ENCODE data around the gene PIK3CB.
"Not testable (repeated sequence)": the region's sequence is repeated elsewhere in the genome, so short reads cannot be mapped to it uniquely, and the experiment has no call there.

The PIK3CB gene

DNA sequence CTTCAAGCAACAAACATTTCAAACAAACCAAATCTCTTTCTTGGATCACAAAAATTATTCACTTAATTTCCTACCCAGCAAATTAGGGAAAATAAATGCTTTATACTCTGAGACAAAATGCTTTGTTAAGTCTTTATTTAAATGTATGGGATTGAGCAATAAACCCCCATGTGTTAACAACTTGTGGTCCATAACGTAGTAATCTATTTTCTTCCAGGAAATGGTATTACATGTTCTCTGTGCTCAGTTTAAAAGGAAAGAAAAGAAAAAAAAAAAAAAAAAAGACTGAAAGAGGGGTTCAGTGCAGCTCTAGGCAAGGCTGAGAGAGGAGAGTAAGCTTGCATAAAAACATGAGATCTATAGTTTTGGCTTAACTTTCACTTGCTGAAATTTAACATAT, 102.3 kb downstream of the PIK3CB start:
- DNase-seq: no peak

DNA sequence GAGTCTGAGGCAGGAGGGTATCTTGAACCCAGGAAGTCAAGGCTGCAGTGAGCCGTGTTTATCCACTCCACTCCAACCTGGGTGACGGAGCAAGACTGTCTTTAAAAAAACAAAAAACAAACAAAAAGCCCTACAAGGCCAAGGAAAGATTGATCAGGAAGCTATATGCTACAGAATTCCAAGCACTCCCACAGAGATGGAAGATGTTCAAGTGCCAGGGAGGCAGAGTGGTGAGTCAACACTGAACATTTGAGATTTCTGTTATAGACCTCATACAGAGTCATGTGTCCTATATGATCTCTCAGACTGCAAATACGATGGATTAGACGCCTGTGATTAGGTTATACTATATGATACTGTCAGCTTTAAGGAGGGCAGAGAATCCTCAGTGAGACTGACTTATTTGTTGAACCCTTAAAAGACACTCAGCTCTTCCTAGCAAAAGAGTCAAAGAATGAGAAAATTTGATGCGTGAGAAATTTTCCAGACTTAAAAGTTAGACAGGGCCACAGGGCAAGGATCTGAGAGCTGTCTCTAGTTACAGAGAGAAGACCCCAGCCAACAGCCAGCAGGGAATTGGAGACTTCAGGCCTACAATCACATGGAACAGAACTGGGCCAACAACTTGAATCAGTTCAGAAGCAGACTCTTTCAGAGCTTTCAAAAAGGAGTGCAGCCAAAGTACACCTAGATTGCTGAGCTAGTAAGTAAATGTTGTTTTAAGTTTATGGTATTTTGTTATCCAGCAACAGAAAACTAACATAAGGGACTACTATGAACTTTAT, 107.6 kb downstream of the PIK3CB start:
- DNase-seq: no peak

DNA sequence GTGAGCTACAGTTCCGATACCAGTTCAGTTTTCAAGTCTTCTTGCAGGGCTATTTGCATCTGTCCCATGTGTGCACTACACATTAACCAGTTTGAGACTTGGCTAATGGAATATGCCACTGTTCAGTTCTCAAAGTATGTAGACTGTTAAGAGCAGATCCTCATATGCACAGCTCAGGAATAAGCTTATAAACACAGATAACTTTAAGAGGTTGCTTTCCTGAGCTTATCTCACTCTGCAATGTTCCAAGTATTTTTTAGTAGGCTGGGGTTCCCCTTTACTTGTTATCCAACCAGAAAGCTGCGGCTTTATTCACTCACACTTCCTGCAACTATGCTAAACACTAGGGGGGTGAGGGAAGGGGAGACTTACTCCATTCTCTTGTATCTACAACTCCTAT, 108.7 kb downstream of the PIK3CB start:
- DNase-seq: not testable (repeated sequence)

DNA sequence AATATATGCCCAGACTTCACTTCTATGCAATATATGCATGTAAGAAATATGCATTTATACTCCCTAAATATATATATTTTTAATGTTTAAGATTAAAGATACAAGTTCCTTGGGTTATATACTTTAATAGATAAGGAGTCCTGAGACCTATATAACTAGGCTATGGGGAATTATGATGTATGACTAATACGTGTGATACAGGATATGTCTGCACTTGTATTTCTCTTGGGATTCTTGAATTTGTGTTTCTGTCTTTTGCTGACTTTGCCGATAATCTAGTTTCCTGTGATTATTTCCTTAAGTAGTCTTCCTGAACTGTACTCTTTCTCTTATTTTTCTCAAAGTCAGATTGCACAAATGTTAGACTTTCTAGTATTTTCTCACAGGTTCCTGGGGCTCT, 109.6 kb downstream of the PIK3CB start:
- no peak for DNase-seq

DNA sequence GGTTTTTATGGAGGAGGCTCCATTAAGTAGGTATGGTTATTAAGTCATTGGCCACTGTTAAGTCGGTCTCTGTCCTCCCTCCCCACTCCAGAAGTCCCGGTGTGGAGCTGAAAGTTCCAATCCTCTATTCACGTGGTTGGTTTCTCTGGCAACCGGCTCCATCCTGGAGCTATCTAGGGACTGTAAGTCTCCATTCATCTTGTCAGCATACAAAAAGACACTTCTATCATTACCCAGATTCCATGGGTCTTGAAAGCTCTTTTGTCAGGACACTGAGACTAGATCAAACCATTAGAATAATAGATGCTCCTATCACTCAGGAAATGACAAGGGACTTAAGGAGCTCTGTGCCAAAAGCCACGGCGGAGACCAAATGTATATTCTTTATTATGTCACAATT, 110.3 kb downstream of the PIK3CB start:
- no peak for DNase-seq

DNA sequence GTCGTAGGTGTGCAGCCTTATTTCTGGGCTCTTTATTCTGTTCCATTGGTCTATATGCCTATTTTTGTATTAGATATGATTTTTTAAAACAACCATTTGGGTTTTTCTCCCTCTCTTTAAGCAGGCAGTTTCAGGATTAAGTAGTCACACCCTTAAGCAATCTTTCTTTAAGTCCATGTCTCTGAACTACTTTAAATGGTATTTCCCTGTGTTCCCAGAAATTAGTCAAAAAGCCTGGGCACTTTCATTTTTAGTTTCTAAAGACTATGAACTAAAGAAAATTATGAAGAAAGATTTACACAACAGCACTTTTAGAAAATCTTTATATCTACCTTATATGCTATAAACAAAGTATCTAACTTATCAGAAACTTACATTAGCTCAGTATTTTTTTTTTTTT, 115.9 kb downstream of the PIK3CB start:
- no peak for DNase-seq

DNA sequence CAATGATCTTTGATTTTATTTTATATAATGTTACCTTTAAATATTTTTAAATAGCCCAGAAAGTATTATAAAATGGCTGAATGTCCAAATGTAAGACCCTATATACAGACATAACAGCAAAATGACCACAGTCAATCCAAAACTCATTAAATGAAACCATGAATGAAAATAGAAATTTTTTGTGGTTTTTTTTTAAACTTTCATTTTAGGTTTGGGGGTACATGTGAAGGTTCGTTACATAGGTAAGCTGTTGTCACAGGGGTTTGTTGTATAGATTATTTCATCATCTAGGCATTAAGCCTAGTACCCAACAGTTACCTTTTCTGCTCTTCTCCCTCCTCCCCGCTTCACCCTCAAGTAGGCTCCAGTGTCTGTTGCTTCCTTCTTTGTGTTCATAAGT, 117.4 kb downstream of the PIK3CB start:
- DNase-seq: no peak

DNA sequence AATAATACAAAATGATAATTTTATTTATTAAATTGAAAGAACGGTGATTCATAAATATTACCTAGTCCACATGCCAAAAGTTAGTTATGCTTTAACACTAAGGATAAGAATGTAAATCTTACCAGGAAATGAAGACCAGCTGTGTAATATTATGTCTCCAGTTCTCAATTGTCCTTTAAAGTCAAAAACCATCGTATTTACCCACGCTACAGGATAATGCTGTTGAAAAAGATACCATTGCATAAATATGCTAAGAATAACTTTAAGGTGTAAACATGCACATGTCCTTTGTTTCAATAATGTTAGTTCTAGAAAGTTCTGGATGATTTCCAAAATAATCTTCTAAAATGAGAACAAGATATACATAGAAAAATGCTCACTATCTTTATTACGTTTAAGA, 122.6 kb downstream of the PIK3CB start:
- DNase-seq: no peak

DNA sequence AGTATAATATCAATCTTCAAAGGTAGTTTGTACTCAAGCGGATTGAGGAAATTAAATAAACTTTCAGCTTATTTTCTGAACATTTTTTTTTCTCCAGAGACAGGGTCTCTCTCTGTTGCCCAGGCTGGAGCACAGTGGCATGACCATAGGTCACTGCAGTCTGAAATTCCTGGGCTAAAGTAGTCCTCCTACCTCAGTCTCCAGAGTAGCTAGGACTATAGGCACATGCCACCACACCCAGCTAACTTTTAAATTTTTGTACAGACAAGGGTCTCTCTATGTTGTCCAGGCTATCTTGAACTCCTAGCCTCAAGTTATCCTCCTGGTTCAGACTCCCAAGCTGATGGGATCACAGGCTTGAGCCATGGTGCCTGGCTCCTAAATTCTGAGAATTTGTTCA, 129.1 kb downstream of the PIK3CB start:
- no peak for DNase-seq

DNA sequence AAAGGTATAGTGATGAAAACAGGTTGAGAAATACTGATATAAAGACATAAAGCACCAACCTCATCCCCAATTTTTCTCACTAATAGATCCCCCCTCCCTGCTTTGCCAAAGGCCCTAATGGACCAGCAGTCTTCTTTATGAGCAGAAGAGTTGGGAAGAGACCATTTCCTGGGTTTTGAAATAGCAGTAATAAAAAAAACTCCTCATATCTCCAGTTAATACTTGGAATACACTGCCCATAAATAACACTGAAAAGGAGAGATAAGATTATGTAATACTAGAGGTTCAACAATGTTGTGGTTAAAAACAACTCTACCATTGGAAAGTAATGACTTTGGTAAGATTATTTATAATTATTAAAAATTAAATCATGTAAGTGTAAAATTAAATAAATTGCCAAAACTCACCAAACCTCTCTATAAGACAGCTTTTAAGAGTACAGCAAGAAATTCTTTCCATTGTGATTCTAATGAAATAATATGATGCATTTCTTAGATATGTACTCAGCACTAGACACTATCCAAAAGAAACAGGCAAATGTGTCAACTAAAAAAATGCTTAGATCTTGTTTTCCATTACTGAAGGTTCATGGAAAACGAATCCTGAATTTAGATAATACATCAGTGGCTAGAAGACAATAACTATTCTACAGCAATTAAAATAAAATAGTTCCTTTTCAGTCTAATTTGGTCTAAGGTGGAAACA, 137.9 kb downstream of the PIK3CB start:
- DNase-seq: no peak

DNA sequence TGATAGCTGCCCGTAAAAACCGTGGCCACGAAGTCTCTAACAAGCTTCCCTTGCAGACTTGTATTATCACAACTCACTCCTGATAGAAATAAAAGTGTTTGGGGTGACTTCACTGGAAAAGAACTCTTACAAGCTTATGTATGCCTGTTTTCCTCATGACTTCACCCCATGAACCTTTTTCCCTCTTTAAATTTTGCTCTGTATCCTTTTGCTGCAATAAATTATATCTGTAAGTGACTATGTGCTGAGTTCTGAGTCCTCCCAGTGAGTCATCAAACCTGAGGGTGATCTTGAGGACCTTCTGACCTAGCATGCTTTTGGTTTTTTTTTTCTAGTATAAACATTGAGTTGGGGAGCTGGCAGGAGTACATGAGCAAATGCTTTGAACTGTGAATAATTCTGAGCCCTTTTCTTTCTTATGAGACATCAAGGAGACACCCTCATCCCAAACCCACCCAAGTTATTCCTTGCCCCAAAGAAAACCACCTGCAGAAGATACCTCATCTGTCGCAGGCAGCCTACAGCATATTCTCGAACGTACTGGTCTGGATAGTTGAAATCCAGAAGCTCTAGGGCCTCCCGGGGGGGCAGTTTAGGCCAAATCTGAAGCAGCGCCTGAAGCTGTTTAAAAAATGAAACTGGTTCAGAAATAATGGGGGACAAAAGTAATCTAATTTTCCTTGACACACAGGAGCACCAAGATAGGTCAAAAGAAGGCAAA, 140.3 kb downstream of the PIK3CB start:
- DNase-seq: no peak

DNA sequence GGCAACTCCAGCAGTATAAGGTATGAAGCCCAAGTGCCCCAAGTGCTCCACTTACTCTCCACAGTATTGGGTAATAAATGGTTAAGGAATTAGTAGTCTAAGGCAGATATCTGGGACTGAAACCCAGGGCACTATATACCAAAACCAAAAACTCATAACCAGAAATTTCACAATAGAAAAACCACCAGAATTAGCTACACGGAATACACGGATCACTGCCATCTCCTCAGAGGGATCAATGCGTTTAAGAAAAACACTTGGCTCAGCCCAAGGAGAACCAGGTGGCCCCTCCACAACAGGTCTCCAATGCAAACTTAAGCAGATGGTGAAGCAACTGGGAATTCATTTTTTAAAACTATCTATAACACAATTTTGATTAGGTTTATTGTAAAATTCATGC, 142.6 kb downstream of the PIK3CB start:
- no peak for DNase-seq

DNA sequence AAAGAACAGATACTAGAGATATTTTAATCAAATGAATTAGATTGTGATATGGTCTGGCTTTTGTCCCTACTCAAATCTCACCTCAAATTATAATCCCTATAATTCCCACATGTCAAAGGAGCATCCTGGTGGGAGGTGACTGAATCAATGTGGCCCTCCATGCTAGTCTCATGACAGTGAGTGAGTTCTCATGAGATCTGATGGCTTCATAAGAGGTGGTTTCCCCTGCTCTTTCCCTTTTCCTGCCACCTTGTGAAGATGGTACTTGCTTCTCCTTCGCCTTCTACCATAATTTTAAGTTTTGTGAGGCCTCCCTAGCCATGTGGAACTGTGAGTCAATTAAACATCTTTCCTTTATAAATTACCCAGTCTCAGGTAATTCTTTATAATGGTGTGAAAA, 143.4 kb downstream of the PIK3CB start:
- no peak for DNase-seq

DNA sequence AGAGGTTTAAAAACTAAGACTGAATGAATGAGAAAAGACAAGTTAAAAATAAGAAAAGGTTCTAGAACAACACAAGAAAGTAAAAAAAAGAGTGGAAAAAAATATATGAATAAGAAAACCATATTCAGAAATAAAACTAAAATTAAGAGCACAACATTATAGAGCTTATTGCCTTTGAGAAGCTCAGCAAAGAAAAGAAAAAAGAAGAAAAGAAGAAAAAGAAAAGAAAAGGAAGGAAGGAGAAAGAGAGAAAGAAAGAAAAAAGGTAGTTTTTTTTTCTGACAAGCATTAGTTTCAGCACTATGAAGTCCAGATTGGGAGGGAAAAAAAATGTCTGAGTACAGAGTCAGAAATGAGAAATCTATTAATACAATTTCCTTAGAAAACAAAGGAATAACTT, 144.7 kb downstream of the PIK3CB start:
- no peak for DNase-seq

DNA sequence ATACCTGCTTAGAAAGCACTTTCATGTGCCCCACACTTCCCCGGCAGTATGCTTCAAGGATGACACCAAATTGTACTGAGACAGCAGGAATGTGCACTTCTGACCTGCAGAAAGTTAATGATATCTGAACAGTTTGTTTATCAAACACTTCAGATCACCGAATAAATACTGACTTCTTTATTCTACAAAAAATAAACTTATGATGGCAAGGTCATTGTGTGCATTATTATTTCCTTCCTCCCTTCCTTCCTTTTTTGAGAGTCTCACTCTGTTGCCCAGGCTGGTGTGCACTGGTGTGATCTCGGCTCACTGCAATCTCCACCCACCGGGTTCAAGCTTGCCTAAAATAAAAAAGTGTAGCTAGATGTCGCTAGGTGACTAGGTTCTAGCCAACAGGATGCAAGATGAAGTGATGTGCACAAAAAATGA, 145.8 kb downstream of the PIK3CB start:
- no peak for DNase-seq

DNA sequence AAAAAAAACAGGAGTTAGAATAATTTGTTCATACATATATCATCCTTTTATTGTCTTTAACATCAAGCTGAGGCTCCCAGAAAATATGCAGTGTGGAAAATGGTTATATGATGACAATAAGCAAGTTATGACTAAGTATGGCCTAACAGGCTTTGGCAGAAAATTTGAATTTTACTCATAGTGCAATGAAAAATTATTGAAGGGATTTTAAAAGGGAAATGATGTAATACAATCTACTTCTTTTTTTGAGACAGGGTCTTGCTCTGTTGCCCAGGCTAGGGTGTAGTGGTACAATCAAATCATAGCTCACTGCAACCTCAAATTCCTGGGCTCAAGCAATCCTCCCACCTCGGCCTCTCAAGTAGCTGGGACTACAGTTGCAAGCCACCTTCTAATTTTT, 147.5 kb downstream of the PIK3CB start:
- DNase-seq: no peak

DNA sequence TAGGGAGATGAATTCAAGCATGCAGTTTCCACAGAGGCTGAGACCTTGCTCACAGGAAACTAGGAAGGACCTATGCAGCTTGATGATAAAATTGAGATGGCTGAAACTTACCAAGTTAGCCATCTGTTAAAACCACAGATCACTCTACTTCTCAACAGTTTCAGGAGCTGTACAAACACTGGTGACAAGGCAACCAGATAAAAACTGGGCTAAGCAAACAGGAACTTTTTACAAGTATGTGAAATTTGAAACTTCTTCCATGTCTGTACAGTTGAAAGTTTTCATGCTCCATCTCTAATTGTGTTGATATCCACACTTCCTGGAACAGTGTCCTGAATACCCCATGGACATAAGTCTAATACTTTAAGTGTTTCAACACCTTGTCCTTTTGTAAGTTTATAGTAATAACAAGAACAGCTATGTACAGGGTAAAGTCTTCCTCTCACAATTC, 147.9 kb downstream of the PIK3CB start:
- no peak for DNase-seq

DNA sequence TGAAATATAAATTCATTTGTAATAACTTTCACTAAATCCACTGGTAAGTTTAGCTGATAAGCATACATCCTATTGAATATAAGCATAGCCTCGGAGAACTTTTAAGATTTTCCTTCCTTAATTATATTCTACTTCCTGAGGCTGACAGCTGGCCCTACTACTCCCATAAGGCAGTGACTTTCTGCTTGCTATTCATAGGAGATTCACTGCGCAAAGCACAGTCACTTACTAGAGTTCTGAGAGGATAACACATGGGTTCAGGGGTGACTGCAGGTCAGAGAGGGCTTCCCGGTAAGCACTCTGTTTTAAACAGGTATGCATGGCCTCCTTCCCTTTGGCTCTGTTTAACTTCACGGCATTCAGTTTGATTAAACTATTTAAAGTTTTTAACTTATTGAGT, 150.3 kb downstream of the PIK3CB start:
- DNase-seq: no peak

DNA sequence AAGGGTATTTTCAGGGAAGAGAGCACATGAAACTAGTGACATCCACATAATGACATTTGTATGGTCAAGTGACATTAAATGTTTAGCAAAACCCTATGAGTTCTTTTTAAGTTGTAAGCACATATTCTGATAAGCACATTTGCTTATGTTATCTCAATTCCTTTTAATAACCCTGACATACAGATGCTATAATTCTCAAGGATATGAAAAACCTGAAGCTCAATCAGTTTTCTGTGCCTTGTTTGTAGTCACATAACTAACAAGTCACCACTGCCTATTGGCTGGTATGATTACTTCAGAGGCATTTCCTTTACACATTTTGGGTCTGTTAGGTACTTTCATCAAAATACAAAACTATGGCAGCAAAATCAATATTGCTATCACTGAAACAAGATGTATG, 152.1 kb downstream of the PIK3CB start:
- DNase-seq: no peak

DNA sequence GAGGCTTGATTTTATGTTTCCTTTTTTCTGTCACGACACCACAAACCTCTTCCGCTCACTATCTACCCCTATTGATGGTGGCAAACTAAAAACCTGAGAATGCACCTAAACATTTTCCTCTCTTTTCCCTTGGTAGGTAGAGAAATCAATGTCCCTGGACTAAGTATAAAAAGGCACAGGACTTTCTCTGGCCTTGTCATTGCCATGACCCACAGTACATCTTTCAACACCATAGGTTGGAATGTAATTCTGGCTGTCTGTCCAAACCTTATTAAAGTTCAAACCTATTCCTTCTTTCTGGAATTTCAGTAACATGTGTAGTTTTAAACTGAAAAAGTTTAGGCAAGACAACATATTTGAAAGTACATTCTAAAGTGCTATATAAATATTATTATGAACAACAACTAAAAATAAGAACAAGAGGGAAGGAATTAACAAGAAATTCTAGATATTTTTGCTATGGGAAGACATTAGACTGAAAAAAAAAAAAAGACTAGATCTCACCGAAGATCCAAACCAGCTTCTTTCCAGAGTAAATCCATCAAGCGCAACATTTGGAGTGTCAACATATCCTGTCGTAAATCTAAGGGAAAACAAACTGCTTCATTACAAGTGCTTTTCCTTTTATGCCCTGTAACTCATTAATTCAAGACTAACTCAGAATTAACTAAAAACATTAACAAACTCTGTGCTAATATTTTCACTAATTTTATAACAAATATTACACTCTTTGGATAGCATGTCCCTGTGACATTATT, 153.1 kb downstream of the PIK3CB start:
- DNase-seq: no peak

DNA sequence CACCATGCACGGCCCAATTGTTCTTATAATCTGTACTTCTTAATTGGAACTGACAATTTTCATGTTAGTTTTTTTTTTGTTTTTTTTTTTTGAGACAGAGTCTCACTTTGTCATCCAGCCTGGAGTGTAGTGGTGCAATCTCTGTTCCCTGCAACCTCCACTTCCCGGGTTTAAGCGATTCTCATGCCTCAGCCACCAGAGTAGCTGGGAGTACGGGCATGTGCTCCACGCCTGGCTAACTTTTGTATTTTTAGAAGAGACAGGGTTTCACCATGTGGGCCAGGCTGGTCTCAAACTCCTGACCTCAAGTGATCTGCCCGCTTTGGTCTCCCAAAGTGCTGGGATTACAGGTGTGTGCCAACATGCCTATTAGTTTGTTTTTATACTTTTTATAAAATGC, 153.8 kb downstream of the PIK3CB start:
- DNase-seq: not testable (repeated sequence)

DNA sequence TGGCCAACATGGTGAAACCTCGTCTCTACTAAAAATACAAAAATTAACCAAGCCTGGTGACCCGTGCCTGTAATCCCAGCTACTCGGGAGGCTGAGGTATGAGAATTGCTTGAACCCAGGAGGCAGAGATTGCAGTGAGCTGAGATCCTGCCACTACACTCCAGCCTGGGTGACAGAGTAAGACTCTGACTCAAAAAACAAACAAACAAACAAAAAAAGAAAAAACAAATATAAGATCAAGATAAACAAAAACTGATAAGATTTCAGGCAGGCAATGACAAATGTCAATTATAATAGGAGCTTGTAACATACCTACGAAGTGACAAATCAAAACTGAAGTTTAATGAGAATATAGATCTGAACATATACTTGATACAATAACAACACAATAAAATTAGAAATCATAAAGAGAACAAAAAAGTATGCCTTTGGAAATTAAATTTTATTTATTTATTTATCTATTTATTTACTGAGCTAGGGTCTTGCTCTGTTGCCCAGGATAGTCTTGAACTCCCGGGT, 155.8 kb downstream of the PIK3CB start:
- no peak for DNase-seq

DNA sequence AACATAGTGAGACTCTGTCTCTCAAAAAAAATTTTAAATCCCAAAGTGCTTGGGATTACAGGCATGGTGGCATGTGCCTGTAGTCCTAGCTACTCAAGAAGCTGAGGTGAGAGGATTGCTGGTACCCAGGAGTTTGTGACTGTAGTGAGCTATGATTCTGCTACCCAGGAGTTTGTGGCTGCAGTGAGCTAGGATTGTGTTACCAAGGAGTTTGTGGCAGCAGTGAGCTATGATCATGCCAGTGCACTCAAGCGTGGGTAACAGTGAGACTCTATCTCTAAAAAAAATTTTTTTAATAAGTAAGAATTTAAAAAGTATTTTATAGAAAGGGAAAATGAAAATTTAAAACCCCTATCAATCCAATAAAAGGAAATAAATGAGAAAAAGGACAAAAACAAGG, 156.6 kb downstream of the PIK3CB start:
- no peak for DNase-seq

Data from left hindlimb (tissue), 1 donor.